ENCODE data around the gene LCP1.

LCP1 gene

GRCh38 chr13:46094478-46094877 lies 87.5 kb downstream of the LCP1 start:
- DNase-seq = no peak

DNA sequence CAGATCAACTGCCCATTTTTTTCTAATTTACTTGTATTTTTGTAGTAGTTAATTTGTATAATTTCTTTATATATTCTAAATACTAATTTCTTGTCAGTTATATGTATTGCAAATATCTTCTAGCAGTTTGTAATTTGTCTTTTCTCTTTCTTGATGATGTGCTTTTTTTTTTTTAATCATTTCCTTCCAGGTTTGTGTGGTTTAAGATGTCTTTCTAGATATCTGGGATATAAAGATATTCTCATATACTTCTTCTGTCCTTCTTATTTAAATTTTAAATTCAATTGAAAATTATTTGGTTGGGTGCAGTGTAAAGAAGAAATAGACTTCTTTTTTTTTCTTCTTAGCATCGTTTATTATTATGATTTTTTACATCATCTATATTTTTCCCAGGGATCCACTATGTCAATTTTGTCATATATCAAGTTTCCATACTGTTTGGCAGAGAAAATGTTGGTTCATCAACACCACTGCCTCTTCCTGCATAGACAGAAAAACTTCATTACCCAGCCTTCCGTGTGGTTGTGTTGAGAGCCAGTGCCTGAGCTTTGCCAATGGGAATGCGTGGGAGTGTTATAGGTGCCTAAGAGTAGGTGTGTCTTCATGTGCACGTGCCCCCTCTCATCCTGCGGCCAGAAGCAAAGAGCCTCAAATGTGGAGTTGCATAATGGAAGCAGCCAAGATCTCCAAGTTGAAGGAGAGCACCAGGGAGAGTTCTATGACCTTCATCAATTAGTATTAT lies 93.0 kb downstream of the LCP1 start:
- no peak for DNase-seq

DNA sequence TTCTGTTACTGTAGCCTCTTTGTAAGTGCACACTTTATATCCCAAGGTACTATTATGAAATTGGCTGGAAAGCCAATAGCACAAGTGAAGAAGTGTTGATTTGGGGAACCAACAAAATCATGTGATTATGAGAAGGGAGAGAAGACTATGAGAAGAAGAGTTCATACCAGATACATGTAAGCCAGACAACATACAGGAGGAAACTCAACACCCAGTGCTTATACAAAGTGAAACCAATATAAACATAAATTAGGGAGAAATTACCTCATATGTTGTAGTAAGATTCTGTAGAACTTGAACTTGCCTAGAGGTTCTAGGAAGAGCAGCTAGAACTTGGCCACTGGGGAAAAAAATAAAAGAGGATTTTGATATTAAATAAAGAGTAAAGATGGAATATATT lies 94.5 kb downstream of the LCP1 start:
- DNase-seq = peak; percentile 20

- DNase-seq = no peak
Measured at GRCh38 chr13:46086985-46087384, 95.0 kb downstream of the LCP1 start.

GRCh38 chr13:46086421-46086922 lies 95.5 kb downstream of the LCP1 start:
- DNase-seq = no peak

- no peak for DNase-seq
Measured at GRCh38 chr13:46085737-46086136, 96.2 kb downstream of the LCP1 start.

- no peak for DNase-seq
Measured at GRCh38 chr13:46082324-46082723, 99.7 kb downstream of the LCP1 start.

- no peak for DNase-seq
Measured at GRCh38 chr13:46079770-46080169, 102.2 kb downstream of the LCP1 start.

DNA sequence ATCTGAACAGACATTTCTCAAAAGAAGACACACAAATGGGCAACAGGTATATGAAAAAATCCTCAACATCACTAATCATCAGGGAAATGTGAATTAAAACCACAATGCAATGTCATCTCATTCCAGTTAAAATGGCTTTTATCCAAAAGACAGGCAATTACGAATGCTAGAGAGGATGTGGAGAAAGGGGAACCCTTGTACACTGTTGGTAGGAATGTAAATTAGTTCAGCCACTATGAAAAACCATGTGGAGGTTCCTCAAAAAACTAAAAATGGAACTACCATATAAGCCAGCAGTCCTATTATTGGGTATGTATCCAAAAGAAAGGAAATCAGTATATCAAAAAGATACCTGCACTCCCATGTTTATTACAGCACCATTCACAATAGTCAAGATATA lies 104.7 kb downstream of the LCP1 start:
- peak; percentile 41 for DNase-seq

- DNase-seq = no peak
Measured at GRCh38 chr13:46076827-46077226, 105.2 kb downstream of the LCP1 start.
